GM10248 (cell line): ENCODE results near the gene PRDM11.

Experiments used
- CTCF ChIA-PET: fragments of 300-600 bp; sonication (Branson Sonifier 250); formaldehyde crosslinking; extraction: SDS; loops from one replicate; lab custom pipeline; 2021; ENCODE audit warnings: antibody characterized with exemption; lab: Yijun Ruan, JAX
- POLR2A ChIA-PET: fragments of 350-650 bp; sonication (Branson Sonifier 250); formaldehyde crosslinking; extraction: SDS; loops from one replicate; lab custom pipeline; 2020; ENCODE audit warnings: antibody characterized with exemption; lab: Yijun Ruan, JAX
- DNase-seq: peaks from one replicate; pipeline ENCODE4 v3.0.0; 2012; ENCODE audit errors: extremely low spot score
- TF ChIP-seq, protein P1 (sequence below): IDR thresholded peaks from 2 replicates; pipeline ENCODE4 v1.5.1; 2012; ENCODE audit warnings: mild to moderate bottlenecking, low read depth; ENCODE audit errors: extremely low read depth, missing control alignments, control extremely low read depth

Gene PRDM11

DNA sequence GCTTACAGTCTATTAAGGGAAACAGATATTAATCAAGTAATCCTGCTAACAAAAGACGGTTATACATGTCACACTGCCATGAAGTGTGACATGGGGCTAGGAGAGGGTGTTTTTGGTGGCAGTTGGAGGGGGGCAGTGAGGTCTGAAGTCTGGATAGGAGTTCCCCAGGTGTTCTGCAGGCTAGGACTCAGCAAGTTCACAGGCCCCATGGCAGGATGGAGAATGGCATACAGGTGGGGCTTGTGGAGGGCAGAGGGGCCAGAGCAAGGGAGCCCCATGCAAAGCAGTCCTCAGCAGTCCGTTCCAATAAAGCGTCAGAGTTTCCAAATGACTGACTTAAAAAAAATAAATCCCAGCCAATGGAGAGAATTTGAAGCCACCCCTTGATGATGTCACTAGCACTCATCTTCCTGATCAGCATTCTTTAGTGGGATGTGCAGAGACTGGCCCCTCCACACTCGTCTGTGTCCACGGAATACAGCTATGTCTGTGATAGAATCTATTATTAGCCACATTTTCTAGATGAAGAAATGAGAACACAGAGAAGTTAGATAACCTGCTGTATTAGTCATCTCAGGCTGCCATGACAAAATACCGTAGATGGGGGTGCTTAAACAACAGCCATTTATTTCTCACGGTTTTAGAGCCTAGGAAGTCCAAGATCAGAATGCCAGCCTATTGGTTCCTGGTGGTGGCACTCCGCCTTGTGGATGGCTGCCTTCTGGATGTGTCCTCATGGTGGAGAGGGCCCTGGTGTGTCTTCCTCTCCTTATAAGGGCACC is 32.6 kb downstream of the PRDM11 start:
- ChIA-PET POLR2A (no interaction called here), CTCF (no interaction called here)
- TF ChIP-seq, protein P1, sequence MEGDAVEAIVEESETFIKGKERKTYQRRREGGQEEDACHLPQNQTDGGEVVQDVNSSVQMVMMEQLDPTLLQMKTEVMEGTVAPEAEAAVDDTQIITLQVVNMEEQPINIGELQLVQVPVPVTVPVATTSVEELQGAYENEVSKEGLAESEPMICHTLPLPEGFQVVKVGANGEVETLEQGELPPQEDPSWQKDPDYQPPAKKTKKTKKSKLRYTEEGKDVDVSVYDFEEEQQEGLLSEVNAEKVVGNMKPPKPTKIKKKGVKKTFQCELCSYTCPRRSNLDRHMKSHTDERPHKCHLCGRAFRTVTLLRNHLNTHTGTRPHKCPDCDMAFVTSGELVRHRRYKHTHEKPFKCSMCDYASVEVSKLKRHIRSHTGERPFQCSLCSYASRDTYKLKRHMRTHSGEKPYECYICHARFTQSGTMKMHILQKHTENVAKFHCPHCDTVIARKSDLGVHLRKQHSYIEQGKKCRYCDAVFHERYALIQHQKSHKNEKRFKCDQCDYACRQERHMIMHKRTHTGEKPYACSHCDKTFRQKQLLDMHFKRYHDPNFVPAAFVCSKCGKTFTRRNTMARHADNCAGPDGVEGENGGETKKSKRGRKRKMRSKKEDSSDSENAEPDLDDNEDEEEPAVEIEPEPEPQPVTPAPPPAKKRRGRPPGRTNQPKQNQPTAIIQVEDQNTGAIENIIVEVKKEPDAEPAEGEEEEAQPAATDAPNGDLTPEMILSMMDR = no peak
- no peak for DNase-seq

GRCh38 chr11:45179686-45180178 is 33.3 kb downstream of the PRDM11 start:
- DNase-seq = no peak
- CTCF ChIA-PET = no interaction called here
- POLR2A ChIA-PET = no interaction called here
- TF ChIP-seq, protein P1 = no peak

- no peak for DNase-seq
- ChIA-PET POLR2A (no interaction called here), CTCF (no interaction called here)
- TF ChIP-seq, protein P1 = no peak
Observed at GRCh38 chr11:45180179-45180847, 33.9 kb downstream of the PRDM11 start.

GRCh38 chr11:45180848-45181192 is 34.4 kb downstream of the PRDM11 start:
- DNase-seq = no peak
- POLR2A ChIA-PET = no interaction called here
- TF ChIP-seq, protein P1 = no peak
- CTCF ChIA-PET = no interaction called here

DNA sequence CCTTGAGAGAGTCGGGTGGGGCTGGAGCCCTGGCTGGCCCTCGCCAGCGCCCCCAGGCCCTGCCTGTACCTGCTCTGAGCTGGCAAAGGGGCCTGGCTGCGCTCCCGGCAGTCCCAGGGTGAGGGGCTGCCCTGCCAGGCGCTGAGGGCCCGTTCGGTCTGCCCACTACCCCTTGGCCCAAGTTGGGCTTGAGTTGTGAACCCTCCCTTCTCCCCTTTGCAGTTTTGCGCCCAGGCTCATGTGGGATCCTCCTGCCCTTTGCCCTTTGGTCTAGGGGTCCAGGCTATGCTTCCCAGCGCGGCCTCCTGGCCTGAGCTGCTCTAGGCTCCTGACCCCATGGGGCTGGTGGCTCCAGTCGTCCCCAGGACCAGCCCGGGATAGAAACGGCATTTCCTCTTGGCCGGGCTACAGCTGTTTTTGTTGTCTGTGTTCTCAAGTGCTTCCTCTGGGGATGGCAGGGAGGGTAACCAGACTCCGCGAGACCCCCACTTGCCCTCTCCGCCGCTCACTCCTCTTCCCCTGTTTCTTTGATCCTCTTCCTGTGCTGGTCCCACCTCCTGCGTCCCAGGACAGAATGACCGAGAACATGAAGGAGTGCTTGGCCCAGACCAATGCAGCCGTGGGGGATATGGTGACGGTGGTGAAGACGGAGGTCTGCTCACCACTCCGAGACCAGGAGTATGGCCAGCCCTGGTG is 34.9 kb downstream of the PRDM11 start:
- CTCF ChIA-PET = interaction anchor here (1.0 to 1.2 kb wide), 2 partner anchors 11 to 13 kb away, joined by 3 to 4 read pairs; no protein-coding TSS in a partner anchor
- TF ChIP-seq, protein P1 = no peak
- POLR2A ChIA-PET = no interaction called here

DNA sequence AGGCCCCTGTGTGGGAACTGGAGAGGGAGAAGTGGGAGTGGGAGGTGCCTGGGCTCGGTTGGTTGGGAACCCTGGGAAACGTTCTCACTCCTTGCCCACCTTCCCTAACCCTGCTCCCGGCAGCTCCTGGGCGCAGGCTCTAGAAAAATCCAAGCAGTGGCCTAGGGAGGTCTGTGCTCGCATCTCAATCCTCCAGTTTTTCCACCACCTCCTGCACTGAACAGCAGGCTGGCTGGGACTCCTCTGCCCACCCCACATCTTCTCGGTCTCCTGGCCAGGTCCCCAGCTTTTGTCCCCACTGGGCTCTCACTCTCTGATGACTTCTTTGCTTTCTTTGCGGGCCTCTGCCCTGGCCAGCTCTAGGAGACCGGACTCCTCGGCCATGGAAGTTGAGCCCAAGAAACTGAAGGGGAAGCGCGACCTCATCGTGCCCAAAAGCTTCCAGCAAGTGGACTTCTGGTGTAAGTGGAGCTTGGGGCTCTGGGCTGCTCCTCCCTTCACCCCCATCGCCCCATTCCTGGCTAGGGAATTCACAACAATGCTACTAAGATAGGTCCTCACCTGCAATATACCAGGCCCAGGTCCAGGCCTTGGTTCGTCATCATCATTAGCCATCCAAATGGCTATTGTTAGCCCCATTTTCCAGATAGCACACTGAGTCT is 35.6 kb downstream of the PRDM11 start:
- TF ChIP-seq, protein P1 = no peak
- CTCF ChIA-PET = interaction anchor here (1.0 to 1.2 kb wide), 3 partner anchors 10 to 21 kb away, joined by 3 to 4 read pairs (median 3); no protein-coding TSS in a partner anchor
- POLR2A ChIA-PET = no interaction called here

More for the DNA sequence above, 34.9 kb downstream of the PRDM11 start:
- DNase-seq = no peak

More for the DNA sequence above, 35.6 kb downstream of the PRDM11 start:
- no peak for DNase-seq
